Naive thymus-derived CD8-positive, alpha-beta T cell (primary cell): Measurements from ENCODE around the gene LTO1. TPM values are rescaled to one million over a fixed set of nuclear protein-coding genes. Genes with fewer than 3 reads are reported as not detected.
A peak's percentile ranks its signal among the peaks of the same experiment; 100 is the strongest.

ENCODE experiments used
- ATAC-seq, 2 donors: fragments of 150-1000 bp; cut with Tn5 transposase in 1 of 2; sonication (Bioruptor Pico), chemical (Tn5 transposase) in 1 of 2; 1 replicate in 1 of 2; 2 replicates in 1 of 2; pipeline ENCODE4 v1.10.0; 2021; ENCODE audit warnings: mild to moderate bottlenecking in 2 of 2, moderate library complexity in 2 of 2
- POLR2A ChIA-PET: fragments of 350-600 bp; sonication (Branson Sonifier 250); formaldehyde crosslinking; loops from one replicate; lab custom pipeline; 2021; ENCODE audit warnings: antibody characterized with exemption; lab: Charles Lee
- DNase-seq, 10 donors: peaks; one replicate each; pipeline versions ENCODE4 v3.0.0 to v3.0.0-alpha.2; 2020 to 2022
- H3K27ac Mint-ChIP-seq, 10 donors: one replicate each; pipeline ENCODE4 v1.8.0; 2020 to 2022; ENCODE audit warnings: mild to moderate bottlenecking in 10 of 10, mixed read lengths in 10 of 10, moderate library complexity in 4 of 10, inconsistent platforms in 1 of 10
- H3K27me3 Mint-ChIP-seq, 5 donors: one replicate each; pipeline ENCODE4 v1.8.0; 2021 to 2022; ENCODE audit warnings: mixed read lengths in 5 of 5
- H3K36me3 Mint-ChIP-seq, 3 donors: one replicate each; pipeline ENCODE4 v1.8.0; 2020 to 2022; ENCODE audit warnings: mixed read lengths in 3 of 3, mild to moderate bottlenecking in 2 of 3, inconsistent platforms in 1 of 3
- H3K4me1 Mint-ChIP-seq, 4 donors: one replicate each; pipeline ENCODE4 v1.8.0; 2021 to 2022; ENCODE audit warnings: mixed read lengths in 4 of 4
- H3K4me3 Mint-ChIP-seq, 10 donors: one replicate each; pipeline ENCODE4 v1.8.0; 2020 to 2022; ENCODE audit warnings: mild to moderate bottlenecking in 10 of 10, mixed read lengths in 10 of 10, moderate library complexity in 6 of 10, inconsistent platforms in 1 of 10
- H3K9me3 Mint-ChIP-seq, 9 donors: one replicate each; pipeline ENCODE4 v1.8.0; 2020 to 2022; ENCODE audit warnings: mixed read lengths in 9 of 9, mild to moderate bottlenecking in 3 of 9, inconsistent platforms in 1 of 9, moderate library complexity in 1 of 9
- polyA plus RNA-seq, 3 donors: library from polyadenylated mRNA; unstranded; fragments of 300-500 nt; fragmentation: Illumina TruSeq; gene quantifications; one replicate each; pipeline ENCODE4 v1.2.3, GENCODE V29; 2021
- total RNA-seq, 8 experiments: library from RNA in 2 of 8; stranded (reverse) in 2 of 8; gene quantifications; one replicate each; pipeline ENCODE4 v1.2.3 and lab custom pipeline; 2021 to 2026

Gene LTO1
- total and polyA plus RNA-seq, 5 experiments from 2014 or later, result 12.5 to 77.8 (median 14.5) TPM

DNA sequence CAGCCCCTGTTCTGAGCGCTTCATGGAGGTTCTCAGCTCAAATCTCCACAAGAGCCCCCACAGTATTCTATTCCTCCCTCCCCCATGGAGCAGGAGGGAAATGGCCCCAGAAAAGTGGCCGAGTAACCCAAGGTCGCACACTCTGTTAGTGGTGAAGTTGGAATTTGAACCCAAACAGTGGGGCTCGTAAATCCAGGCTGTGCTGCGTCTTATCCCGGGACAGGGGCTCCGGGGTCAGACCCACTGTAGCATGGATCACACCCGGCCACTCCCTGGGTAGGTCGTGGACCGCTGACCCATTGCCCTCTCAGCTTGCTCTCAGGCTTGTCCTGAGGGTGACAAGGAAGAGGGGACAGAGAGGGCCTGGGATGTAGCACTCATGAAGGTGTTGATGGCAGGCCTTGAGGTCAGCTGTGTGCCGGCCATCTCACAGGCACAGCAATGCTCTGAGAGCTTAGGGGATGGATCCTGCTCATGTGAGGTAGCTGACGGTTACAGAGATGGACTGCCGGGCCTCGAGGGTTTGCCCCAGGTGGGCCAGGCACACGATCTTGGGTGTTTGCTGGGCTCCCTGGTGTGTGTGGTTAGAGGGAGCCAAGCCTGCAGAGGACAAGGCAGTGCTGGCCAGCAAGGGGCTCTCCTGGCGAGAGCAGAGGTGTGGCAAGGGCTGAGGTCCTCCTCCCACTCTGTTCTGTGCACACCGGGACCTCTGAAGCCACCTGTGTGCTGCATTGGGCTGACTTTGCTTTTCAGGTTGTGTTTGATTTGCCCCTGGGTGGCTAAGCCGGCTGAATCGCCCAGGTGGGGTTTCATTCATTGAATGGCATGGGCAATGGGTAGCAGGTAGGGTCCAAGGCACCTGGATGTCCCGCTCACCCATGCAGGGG, 31.0 kb upstream of the LTO1 start:
- POLR2A ChIA-PET, result no interaction called here
- DNase-seq, result no peak
- Mint-ChIP-seq H3K4me1 (peaks cover 2 to 14% (median 9%) of the 10 kb centered on the region in 4 donors), H3K4me3 (peak overlapping the region in 3 of 10 donors; percentile 16 to 66 (median 49)), H3K9me3 (no peaks in the 10 kb centered on the region), H3K36me3 (peaks cover 0 to 1% (median 0%) of the 10 kb centered on the region in 3 donors), H3K27me3 (peaks cover 12 to 41% (median 15%) of the 10 kb centered on the region in 5 donors), H3K27ac (no peak overlapping the region)
- ATAC-seq, result no peak

DNA sequence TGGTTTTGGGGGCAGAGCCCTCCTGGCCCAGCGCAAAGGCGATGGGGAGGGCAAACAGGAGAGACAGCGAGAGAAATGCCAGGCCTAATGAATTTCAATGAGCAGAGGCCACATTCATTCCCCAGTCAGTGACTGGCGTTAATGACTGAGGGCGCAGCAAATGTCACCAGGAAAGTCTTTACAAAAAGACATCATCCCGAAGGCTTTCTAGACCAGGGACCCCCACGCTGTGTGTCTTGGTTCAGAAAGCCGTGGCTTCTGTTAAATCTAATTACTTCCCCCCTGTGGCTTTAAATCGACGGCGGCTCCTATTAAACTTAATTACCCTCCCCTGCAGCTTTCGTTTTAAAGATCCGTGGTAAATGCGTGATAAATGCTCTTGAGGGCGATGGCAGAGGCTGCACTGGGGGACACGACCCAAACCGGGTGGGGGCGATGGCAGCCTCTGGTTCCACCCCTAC, 30.2 kb upstream of the LTO1 start:
- H3K27me3 Mint-ChIP-seq, result peaks cover 16 to 49% (median 23%) of the 10 kb centered on the region in 5 donors
- no peaks in the 10 kb centered on the region for H3K9me3 Mint-ChIP-seq
- H3K27ac Mint-ChIP-seq, result no peak overlapping the region
- POLR2A ChIA-PET, result no interaction called here
- ATAC-seq, result no peak
- peak overlapping the region in 6 of 10 donors; percentile 7 to 66 (median 32) for H3K4me3 Mint-ChIP-seq
- no peak for DNase-seq
- peaks cover 0 to 1% (median 0%) of the 10 kb centered on the region in 3 donors for H3K36me3 Mint-ChIP-seq
- peaks cover 2 to 14% (median 8%) of the 10 kb centered on the region in 4 donors for H3K4me1 Mint-ChIP-seq

DNA sequence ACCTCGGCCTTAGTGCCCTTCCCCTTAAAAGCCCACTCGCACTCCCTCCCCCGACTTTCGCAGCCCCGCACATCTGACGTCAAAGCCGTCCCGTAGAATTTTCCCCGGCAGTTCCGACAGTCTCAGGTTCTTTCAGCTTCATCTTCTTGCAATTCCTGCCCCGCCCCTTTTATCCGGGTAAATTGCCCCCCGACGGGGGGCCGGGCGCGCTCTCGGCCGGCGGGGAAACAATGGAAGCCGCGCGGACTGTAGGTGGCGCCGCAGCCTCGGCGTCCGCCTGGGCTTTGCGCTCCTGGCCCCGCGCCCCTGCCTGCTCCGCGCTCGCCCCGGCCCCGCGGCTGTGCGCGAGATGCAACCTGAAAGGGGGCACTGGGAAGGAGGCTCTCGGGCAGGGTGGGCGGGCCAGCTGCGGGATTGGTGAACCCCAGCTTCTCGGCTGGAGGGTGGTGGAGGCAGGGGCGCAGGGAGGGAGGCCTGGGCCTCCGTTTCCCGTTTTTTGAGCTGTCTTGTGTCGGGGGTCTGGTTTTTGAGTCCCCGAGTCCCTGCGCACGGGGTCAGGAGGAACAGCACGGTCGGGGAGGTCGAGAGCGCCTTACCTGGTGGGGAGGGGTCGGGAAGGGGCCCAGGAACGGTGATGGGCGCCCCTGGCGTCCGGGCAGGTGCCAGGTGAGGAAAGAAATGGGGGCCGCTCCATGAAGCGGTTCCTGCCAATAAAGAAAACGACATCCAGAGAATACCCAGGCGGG, 29.5 kb upstream of the LTO1 start:
- no peak overlapping the region for H3K27ac Mint-ChIP-seq
- DNase-seq (no peak), ATAC-seq (no peak)
- POLR2A ChIA-PET, result no interaction called here
- peaks cover 2 to 14% (median 8%) of the 10 kb centered on the region in 4 donors for H3K4me1 Mint-ChIP-seq
- peaks cover 21 to 54% (median 30%) of the 10 kb centered on the region in 5 donors for H3K27me3 Mint-ChIP-seq
- H3K36me3 Mint-ChIP-seq, result no peaks in the 10 kb centered on the region
- peak overlapping the region in 6 of 10 donors; percentile 4 to 63 (median 59) for H3K4me3 Mint-ChIP-seq
- no peaks in the 10 kb centered on the region for H3K9me3 Mint-ChIP-seq

DNA sequence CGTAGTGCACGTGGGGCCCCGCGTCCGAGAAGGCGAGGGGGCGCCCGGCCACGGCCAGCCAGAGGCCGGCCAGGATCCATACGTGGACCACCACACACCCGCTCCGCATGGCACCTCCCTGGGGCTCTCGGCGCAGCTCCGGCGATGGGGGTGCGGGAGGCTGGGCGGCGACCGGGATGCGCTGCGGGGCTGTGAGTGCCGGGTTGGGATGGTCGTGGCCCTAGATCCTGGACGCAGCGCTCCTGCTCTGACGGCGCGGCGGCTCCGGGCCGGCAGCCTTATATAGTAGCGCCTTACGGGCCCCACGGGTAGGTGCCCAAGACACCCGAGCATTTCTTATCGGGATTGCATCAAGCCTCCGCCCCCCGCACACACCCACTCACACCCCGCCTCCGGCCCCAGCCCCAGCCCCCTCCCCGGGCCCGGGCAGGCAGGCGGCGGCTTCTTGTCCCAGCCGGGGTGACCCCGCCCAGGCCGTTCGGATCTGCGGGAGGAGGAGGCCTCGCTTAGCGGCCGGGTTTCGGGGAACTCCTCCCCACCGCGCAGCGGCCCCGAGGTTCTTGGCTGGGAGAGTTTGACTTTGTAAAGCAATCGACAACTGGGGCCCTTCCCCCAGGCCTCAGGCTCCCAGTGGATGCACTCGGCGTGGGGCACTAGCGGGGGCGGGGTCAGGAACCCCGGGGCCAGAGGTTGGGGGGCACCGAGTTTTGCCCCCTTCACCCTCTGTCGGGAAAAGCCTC, 28.8 kb upstream of the LTO1 start, which contains the start of gene FGF19:
Gene FGF19, minus strand, starts transcription at position 255 of the 740 bp plus-strand sequence. Its CDS starts 146 bp downstream, at position 109.
- POLR2A ChIA-PET, result no interaction called here
- H3K36me3 Mint-ChIP-seq, result no peaks in the 10 kb centered on the region
- H3K27ac Mint-ChIP-seq, result no peak within 1 kb of the TSS
- H3K4me1 Mint-ChIP-seq, result peaks cover 2 to 14% (median 8%) of the 10 kb centered on the region in 4 donors
- ATAC-seq (no peak), DNase-seq (no peak)
- H3K4me3 Mint-ChIP-seq, result peak within 1 kb of the TSS in 8 of 10 donors; percentile 4 to 70 (median 59)
- no peaks in the 10 kb centered on the region for H3K9me3 Mint-ChIP-seq
- H3K27me3 Mint-ChIP-seq, result peaks cover 21 to 60% (median 37%) of the 10 kb centered on the region in 5 donors

DNA sequence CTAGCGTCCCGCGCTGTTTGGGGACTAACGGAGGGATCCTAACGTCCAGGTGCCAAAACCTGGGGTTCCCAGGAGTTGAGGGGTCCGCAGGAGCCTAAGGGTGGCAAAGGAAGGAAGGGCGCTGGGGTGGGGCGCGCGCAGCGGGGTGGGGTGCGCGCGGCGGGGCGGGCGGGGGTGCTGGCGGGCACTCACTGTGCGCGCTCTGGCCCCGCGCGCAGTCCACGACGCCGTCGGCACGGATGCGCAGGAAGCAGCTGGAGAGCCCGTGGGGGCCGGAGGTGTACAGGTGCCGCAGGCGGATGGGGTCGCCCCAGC, 28.3 kb upstream of the LTO1 start:
- Mint-ChIP-seq H3K9me3 (no peaks in the 10 kb centered on the region), H3K27ac (no peak overlapping the region), H3K36me3 (no peaks in the 10 kb centered on the region), H3K27me3 (peaks cover 21 to 66% (median 40%) of the 10 kb centered on the region in 5 donors), H3K4me1 (peaks cover 2 to 14% (median 8%) of the 10 kb centered on the region in 4 donors), H3K4me3 (peak overlapping the region in 7 of 10 donors; percentile 18 to 70 (median 51))
- ATAC-seq, result no peak
- DNase-seq, result no peak
- POLR2A ChIA-PET, result no interaction called here

DNA sequence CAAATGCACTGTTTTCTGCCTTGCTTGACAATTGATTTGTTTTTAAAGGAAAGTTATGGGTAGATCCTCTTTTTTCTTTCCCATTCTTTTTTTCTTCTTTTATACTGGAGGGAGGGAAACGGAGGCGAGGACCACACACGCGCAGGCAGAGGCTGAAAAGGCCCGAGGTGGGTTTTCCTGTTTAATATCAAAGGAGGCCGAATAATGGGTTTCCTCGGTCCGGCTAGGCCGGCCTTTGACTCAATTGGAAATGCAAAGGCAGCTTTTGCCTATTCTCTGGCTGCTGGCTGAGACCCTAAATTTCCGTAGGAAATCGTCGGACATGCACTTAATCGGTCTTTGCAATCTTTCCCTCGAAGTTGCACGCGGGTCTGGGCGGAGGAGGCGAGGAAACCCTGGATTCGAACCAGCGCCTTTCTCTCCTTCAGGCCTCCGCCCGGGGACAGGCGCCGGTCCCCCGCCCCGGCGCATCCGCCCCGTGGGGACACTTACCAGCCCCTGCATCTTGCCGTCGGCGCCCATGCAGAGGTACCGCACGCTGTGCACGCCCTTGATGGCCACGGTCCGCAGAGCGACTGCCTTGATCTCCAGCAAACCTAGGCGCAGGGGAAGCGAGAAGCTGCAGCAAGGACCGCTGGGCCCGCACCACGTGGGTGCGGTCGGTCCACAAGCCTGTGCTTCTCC, 27.8 kb upstream of the LTO1 start:
- POLR2A ChIA-PET, result no interaction called here
- Mint-ChIP-seq H3K9me3 (no peaks in the 10 kb centered on the region), H3K27ac (no peak overlapping the region), H3K27me3 (peaks cover 21 to 70% (median 38%) of the 10 kb centered on the region in 5 donors), H3K4me3 (peak overlapping the region in 7 of 10 donors; percentile 18 to 70 (median 53)), H3K4me1 (peaks cover 2 to 14% (median 8%) of the 10 kb centered on the region in 4 donors), H3K36me3 (no peaks in the 10 kb centered on the region)
- DNase-seq (no peak), ATAC-seq (no peak)

DNA sequence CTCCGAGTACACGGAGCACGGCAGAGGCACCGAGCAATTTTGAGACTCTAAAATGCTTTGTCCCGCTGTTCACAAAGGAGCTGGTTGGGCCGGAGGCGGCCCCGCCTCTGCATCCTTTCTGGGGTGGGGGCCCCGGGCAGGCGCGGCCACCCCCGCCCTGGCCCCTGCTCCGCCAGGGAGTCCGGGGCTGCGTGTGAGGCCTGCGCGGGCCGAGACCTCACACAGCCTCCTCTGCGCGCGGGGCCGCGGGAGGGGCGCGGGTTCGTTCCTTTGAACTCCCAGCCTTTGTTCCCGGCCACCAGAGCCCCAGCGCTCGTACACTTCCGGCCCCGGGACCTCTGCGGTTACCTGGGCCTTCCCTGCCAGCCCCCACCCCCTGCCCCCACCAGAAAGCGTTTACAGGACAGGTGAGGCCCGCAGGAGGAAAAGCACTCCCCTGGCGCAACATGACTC, 27.1 kb upstream of the LTO1 start:
- Mint-ChIP-seq H3K27ac (no peak overlapping the region), H3K4me1 (peaks cover 2 to 14% (median 8%) of the 10 kb centered on the region in 4 donors), H3K36me3 (no peaks in the 10 kb centered on the region), H3K9me3 (no peaks in the 10 kb centered on the region), H3K27me3 (peaks cover 18 to 74% (median 36%) of the 10 kb centered on the region in 5 donors), H3K4me3 (peak overlapping the region in 1 of 10 donors; percentile 45)
- DNase-seq (no peak), ATAC-seq (no peak)
- POLR2A ChIA-PET, result no interaction called here

DNA sequence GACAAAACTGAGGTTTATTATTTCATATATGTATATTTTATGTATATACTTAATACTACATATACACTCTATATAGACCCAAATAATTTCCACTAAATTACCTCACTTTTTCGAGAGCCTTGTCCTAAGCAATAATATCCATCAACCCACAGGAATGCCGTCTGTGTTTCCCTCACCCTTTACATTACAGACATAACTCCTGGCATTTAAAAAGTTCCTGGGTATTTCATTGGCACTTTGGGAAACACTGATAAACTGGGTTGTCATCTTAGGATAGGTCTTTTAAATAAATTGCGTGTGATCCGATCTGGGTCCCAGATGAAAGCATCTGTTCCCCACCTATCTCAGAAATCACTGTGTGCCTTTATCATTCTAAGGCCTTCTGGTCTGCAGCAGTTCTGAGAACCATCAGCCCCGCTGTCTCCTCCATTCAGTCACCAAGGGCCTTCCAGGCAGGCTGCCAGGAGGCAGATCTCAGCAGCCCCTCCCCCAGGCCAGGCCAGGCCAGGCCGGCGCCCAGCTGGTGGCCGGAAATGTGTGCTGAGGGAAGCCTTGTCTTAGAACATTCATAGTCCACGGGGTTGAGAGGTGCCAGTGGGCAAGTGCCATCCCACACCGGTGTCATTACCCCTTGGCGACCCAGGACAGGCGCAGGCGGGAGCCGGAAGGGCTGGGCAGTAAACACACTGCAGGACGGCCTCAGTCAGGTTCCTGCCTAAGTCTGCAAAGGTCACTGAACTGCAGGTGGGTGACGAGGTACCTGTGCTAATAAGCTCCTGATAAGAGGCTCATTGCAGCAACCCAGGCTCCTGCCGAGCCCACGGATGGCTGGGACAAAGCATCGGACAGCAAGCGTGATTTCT, 25.4 kb upstream of the LTO1 start:
- POLR2A ChIA-PET, result no interaction called here
- H3K4me3 Mint-ChIP-seq, result peak overlapping the region in 1 of 10 donors; percentile 20

DNA sequence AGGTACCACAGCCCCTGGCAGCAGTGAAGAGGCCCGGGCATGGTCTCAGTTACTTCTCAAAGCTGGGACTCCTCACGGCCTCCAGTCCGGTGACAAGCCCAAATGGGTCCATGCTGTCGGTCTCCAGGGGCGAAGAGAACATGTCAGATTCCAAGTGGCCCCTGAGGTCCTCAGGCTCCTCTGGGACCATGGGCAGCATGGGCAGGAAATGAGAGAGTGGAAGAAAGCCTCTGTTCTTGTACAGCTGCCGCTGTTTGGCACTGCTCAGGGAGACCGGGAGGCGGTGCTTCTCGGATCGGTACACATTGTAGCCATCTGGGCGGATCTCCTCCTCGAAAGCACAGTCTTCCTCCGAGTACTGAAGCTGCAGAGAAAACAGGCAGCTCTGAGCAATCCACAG, 24.1 kb upstream of the LTO1 start:
- H3K4me1 Mint-ChIP-seq, result peaks cover 0 to 9% (median 5%) of the 10 kb centered on the region in 4 donors
- no peak overlapping the region for H3K4me3 Mint-ChIP-seq
- ATAC-seq (no peak), DNase-seq (no peak)
- POLR2A ChIA-PET, result no interaction called here
- no peaks in the 10 kb centered on the region for H3K36me3 Mint-ChIP-seq
- H3K27me3 Mint-ChIP-seq, result peaks cover 19 to 72% (median 37%) of the 10 kb centered on the region in 5 donors
- H3K9me3 Mint-ChIP-seq, result no peaks in the 10 kb centered on the region
- H3K27ac Mint-ChIP-seq, result no peak overlapping the region

More for the DNA sequence above, 25.4 kb upstream of the LTO1 start:
- H3K36me3 Mint-ChIP-seq, result no peaks in the 10 kb centered on the region
- peaks cover 19 to 72% (median 37%) of the 10 kb centered on the region in 5 donors for H3K27me3 Mint-ChIP-seq
- peaks cover under 1 to 9% (median 7%) of the 10 kb centered on the region in 4 donors for H3K4me1 Mint-ChIP-seq
- no peaks in the 10 kb centered on the region for H3K9me3 Mint-ChIP-seq
- no peak overlapping the region for H3K27ac Mint-ChIP-seq
- DNase-seq (no peak), ATAC-seq (no peak)

DNA sequence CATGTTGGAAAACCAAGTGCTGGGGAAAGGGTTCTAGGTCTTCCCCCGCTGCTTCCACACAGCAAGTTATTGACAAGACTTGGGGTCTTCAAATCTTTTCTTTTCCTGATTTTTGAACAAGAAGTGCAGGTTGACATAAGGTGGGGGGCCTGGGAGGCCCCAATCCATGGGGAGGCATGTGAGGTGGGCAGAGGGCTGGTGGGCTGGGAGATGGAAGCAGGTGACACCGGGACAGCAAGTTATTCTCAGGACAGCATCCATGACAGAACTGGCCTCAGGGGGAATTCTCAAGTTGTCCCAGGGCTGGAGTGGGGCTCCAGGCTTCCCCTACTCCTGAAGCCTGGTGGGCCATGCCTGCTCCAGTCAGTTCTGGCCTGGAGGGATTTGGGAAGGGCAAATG, 23.2 kb upstream of the LTO1 start:
- Mint-ChIP-seq H3K27ac (peak overlapping the region in 1 of 10 donors; percentile 15), H3K36me3 (no peaks in the 10 kb centered on the region), H3K4me1 (peaks cover 0 to 8% (median 5%) of the 10 kb centered on the region in 4 donors), H3K27me3 (peaks cover 22 to 76% (median 42%) of the 10 kb centered on the region in 5 donors), H3K4me3 (no peak overlapping the region), H3K9me3 (no peaks in the 10 kb centered on the region)
- DNase-seq (no peak), ATAC-seq (no peak)
- POLR2A ChIA-PET, result no interaction called here

DNA sequence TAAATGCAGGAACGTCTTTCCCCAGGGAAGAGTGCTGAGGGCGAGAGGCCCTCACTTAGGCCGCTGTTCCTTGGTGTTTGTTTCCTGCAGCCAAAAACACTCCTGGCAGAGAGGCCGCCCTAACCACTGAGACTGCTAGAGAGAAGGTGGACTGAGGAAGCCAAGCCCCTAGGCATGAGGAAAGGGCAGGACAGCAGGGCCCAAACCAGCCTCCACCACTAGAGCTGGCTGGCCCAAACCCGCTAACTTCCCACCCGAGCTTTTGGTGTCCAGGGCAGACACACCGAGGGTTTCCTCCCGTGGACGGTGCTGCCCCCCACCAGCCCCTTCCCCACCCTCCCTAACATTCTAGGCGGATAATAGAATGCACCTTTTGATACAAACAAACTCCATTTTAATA, 22.7 kb upstream of the LTO1 start:
- ATAC-seq, result no peak
- DNase-seq, result no peak
- H3K36me3 Mint-ChIP-seq, result no peaks in the 10 kb centered on the region
- no peaks in the 10 kb centered on the region for H3K9me3 Mint-ChIP-seq
- peaks cover 0 to 4% (median 2%) of the 10 kb centered on the region in 4 donors for H3K4me1 Mint-ChIP-seq
- POLR2A ChIA-PET, result no interaction called here
- H3K27ac Mint-ChIP-seq, result no peak overlapping the region
- peaks cover 22 to 75% (median 42%) of the 10 kb centered on the region in 5 donors for H3K27me3 Mint-ChIP-seq
- no peak overlapping the region for H3K4me3 Mint-ChIP-seq
